ENCODE measurements around the gene FGF2. TPM values are rescaled to one million over a fixed set of nuclear protein-coding genes. Genes with fewer than 3 reads are reported as not detected.

FGF2 gene
- total RNA-seq, 4 donors from 2014 or later = 32.5 to 54.7 (median 41.8) TPM

GRCh38 chr4:122903766-122904288 lies 77.2 kb downstream of the FGF2 start:
- Histone ChIP-seq H3K27me3 (no peaks in the 10 kb centered on the region), H3K36me3 (peaks cover 0 to 11% of the 10 kb centered on the region in 2 donors), H3K27ac (no peak overlapping the region), H3K4me1 (no peaks in the 10 kb centered on the region), H3K4me3 (no peak overlapping the region), H3K9me3 (no peaks in the 10 kb centered on the region)
- TF ChIP-seq POLR2A (IDR thresholded peaks at IDR 0.05) (no peak), CTCF (IDR thresholded peaks at IDR 0.05) (no peak), EP300 (IDR thresholded peaks at IDR 0.05) (no peak), POLR2AphosphoS5 (IDR thresholded peaks at IDR 0.05) (no peak)
- ATAC-seq = no peak

GRCh38 chr4:122906859-122907305 lies 80.3 kb downstream of the FGF2 start:
- Histone ChIP-seq H3K9me3 (no peaks in the 10 kb centered on the region), H3K27me3 (no peaks in the 10 kb centered on the region)
- no peak for ATAC-seq

GRCh38 chr4:122908223-122908622 lies 81.6 kb downstream of the FGF2 start:
- H3K9me3 ChIP-seq = no peaks in the 10 kb centered on the region
- no peak for ATAC-seq
- H3K4me3 ChIP-seq = no peak overlapping the region
- no peak overlapping the region for H3K27ac ChIP-seq
- H3K36me3 ChIP-seq = peaks cover 0 to 17% of the 10 kb centered on the region in 2 donors
- no peaks in the 10 kb centered on the region for H3K27me3 ChIP-seq
- TF ChIP-seq CTCF (IDR thresholded peaks at IDR 0.05) (no peak), EP300 (IDR thresholded peaks at IDR 0.05) (no peak), POLR2A (IDR thresholded peaks at IDR 0.05) (no peak), POLR2AphosphoS5 (IDR thresholded peaks at IDR 0.05) (no peak)
- H3K4me1 ChIP-seq = no peaks in the 10 kb centered on the region
- WGBS, 2 donors (ENCODE audit: low coverage in 1 of 2) = 92 to 100% methylated on average over 1 of the region's 1 CpG

More at GRCh38 chr4:122906859-122907305, 80.3 kb downstream of the FGF2 start:
- no peak overlapping the region for H3K27ac ChIP-seq
- H3K36me3 ChIP-seq = peaks cover 0 to 15% of the 10 kb centered on the region in 2 donors
- WGBS, 2 donors (ENCODE audit: low coverage in 1 of 2) = 93 to 98% methylated on average over 7 of the region's 7 CpGs
- TF ChIP-seq POLR2AphosphoS5 (IDR thresholded peaks at IDR 0.05) (no peak), CTCF (IDR thresholded peaks at IDR 0.05) (no peak), EP300 (IDR thresholded peaks at IDR 0.05) (no peak), POLR2A (IDR thresholded peaks at IDR 0.05) (no peak)
- H3K4me1 ChIP-seq = no peaks in the 10 kb centered on the region
- H3K4me3 ChIP-seq = no peak overlapping the region

- Histone ChIP-seq H3K9me3 (no peaks in the 10 kb centered on the region), H3K27me3 (no peaks in the 10 kb centered on the region), H3K4me3 (no peak overlapping the region), H3K36me3 (peaks cover 0 to 13% of the 10 kb centered on the region in 2 donors), H3K27ac (no peak overlapping the region), H3K4me1 (no peaks in the 10 kb centered on the region)
- ATAC-seq = no peak
- WGBS, 2 donors (ENCODE audit: low coverage in 1 of 2) = 59 to 100% methylated on average over 2 of the region's 2 CpGs
- TF ChIP-seq POLR2AphosphoS5 (IDR thresholded peaks at IDR 0.05) (no peak), POLR2A (IDR thresholded peaks at IDR 0.05) (no peak), EP300 (IDR thresholded peaks at IDR 0.05) (no peak), CTCF (IDR thresholded peaks at IDR 0.05) (no peak)
Measured at GRCh38 chr4:122909683-122910082, 83.1 kb downstream of the FGF2 start.

GRCh38 chr4:122911588-122911987 lies 85.0 kb downstream of the FGF2 start:
- Histone ChIP-seq H3K36me3 (peaks cover 0 to 20% of the 10 kb centered on the region in 2 donors), H3K27me3 (no peaks in the 10 kb centered on the region), H3K27ac (no peak overlapping the region), H3K4me3 (no peak overlapping the region), H3K9me3 (no peaks in the 10 kb centered on the region), H3K4me1 (no peaks in the 10 kb centered on the region)
- ATAC-seq = no peak
- no peak for TF ChIP-seq POLR2AphosphoS5 (IDR thresholded peaks at IDR 0.05)
- no peak for TF ChIP-seq POLR2A (IDR thresholded peaks at IDR 0.05)
- WGBS, 2 donors (ENCODE audit: low coverage in 1 of 2) = 57 to 83% methylated on average over 1 of the region's 1 CpG
